Mucosa of rectum (tissue), 2 donors: ENCODE measurements around the gene ACBD6.

Experiments used
- H3K27ac ChIP-seq, 2 donors: one replicate each; pipeline ENCODE4 v1.7.0; 2013; ENCODE audit warnings: inconsistent platforms in 2 of 2, low read depth in 2 of 2, low read length in 2 of 2
- H3K27me3 ChIP-seq, 2 donors: one replicate each; pipeline ENCODE4 v1.7.0; 2013; ENCODE audit warnings: low read length in 2 of 2; ENCODE audit not compliant: control insufficient read depth in 2 of 2, insufficient read depth in 2 of 2
- H3K36me3 ChIP-seq, 2 donors: one replicate each; pipeline ENCODE4 v1.7.0; 2013; ENCODE audit warnings: low read length in 2 of 2; ENCODE audit not compliant: control insufficient read depth in 2 of 2, insufficient read depth in 2 of 2
- H3K4me1 ChIP-seq, 2 donors: one replicate each; pipeline ENCODE4 v1.7.0; 2013; ENCODE audit warnings: low read length in 2 of 2, mild to moderate bottlenecking in 1 of 2; ENCODE audit not compliant: control insufficient read depth in 2 of 2, insufficient read depth in 2 of 2
- H3K4me3 ChIP-seq, 2 donors: one replicate each; pipeline ENCODE4 v1.7.0; 2013; ENCODE audit warnings: low read length in 2 of 2
- H3K9ac ChIP-seq, 2 donors: one replicate each; pipeline ENCODE4 v1.7.0; 2013; ENCODE audit warnings: low read length in 2 of 2, low read depth in 1 of 2, mild to moderate bottlenecking in 1 of 2
- H3K9me3 ChIP-seq, 2 donors: one replicate each; pipeline ENCODE4 v1.7.0; 2013; ENCODE audit warnings: low read length in 2 of 2; ENCODE audit not compliant: control insufficient read depth in 2 of 2
- donor health status: healthy.
- donor health status: Normal muscosa, but diverticular disease.

The ACBD6 gene

DNA sequence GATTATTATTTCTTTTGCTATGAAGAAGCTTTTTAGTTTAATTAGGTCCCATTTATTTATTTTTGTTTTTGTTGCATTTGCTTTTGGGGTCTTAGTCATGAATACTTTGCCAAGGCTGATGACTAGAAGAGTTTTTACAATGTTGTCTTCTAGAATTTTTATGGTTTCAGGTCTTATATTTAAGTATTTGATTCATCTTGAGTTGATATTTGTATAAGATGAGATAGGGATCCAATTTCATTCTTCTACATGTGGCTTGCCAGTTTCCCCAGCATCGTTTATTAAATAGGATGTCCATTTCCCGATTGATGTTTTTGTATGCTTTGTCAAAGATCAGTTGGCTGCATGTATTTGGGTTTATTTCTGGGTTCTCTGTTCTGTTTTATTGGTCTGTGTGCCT lies 8.5 kb upstream of the ACBD6 start:
- Histone ChIP-seq H3K36me3 (no peaks in the 10 kb centered on the region), H3K9ac (no peak overlapping the region), H3K4me3 (no peak overlapping the region), H3K4me1 (no peaks in the 10 kb centered on the region), H3K9me3 (no peaks in the 10 kb centered on the region), H3K27ac (no peak overlapping the region), H3K27me3 (no peaks in the 10 kb centered on the region)

DNA sequence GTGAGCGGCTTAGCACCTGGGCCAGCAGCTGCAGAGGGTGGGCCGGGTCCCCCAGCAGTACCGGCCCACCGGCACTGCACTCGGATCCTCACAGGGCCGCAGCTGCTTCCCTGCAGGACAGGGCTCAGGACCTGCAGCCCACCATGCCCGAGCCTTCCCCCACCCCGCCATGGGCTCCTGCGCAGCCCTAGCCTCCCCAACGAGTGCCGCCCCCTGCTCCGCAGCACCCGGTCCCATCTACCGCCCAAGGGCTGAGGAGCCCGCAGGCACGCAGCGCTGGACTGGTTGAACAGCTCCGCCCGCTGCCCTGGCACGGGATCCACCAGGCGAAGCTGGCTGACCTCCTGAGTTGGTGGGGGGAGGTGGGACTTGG lies 6.3 kb upstream of the ACBD6 start:
- Histone ChIP-seq H3K4me1 (no peaks in the 10 kb centered on the region), H3K9me3 (no peaks in the 10 kb centered on the region), H3K9ac (no peak overlapping the region), H3K27ac (no peak overlapping the region), H3K27me3 (no peaks in the 10 kb centered on the region), H3K4me3 (no peak overlapping the region), H3K36me3 (no peaks in the 10 kb centered on the region)

DNA sequence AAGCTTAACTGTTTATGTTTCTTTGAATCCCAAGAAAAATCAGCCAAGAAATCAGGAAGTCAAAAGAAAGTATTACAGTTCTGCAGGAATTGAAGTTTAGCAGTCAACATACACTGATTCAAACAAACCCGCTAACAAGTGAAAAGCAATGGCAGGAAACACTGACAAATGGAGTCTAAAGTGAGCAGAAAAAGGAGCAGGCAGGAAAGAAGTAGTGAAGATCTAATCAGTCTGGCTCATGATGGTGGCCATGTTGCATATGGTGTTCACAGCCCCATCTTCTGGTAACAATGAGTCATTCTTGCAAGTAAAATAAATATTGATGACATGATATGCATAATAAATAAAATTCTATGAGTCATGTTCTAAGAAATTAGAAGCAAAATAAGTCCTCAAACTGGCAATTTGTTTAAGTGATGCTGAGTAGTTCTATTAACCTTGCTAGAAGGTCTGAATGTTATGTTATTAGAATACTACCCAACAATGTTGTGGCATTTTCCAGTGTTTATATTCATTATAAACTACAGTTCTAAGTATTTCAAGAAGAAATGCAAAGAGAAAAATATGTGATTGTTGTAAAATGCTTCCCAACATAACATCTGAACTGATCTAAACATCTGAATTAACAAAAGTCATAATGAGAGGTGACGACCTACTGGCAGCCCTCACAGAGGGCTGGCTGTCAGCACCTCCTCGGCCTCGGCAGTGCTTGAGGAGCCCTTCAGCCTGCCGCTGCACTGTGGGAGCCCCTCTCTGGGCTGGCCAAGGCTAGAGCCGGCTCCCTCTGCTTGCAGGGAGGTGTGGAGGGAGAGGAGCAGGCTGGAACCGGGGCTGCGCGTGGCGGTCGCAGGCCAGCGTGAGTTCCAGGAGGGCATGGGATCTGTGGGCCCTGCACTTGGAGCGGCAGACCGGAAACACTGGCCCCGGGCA lies 5.7 kb upstream of the ACBD6 start:
- Histone ChIP-seq H3K9ac (no peak overlapping the region), H3K4me1 (peaks cover 4 to 5% of the 10 kb centered on the region in 2 donors), H3K4me3 (no peak overlapping the region), H3K27ac (no peak overlapping the region), H3K36me3 (no peaks in the 10 kb centered on the region), H3K9me3 (no peaks in the 10 kb centered on the region), H3K27me3 (no peaks in the 10 kb centered on the region)

DNA sequence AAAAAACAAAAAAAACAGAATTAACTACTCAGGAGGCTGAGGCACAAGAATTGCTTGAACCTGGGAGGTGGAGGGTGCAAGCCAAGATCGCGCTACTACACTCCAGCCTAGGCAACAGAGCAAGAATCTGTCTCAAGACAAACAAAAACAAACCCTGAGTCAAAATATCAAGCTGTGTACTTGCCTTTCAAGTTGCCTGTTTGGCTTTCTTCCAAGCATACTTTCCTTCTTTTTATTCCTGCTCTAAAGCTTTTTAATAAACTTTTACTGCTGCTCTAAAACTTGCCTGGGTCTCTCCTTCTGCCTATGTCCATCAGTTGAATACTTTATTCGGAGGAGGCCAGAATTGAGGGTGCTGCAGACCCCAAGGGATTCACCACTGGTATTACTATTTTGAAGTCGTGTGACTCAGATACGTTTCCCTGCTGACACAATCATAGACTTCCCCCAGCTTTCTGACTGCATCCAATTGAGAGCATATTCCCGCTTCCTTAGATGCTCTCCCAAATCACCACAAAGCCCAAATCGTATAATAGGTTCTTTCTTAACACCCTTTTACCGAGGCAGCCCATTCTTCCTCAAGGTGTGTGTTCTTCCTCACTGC lies 3.5 kb upstream of the ACBD6 start:
- H3K27me3 ChIP-seq: no peaks in the 10 kb centered on the region
- H3K4me1 ChIP-seq: peaks cover 8 to 15% of the 10 kb centered on the region in 2 donors
- no peak overlapping the region for H3K4me3 ChIP-seq
- no peaks in the 10 kb centered on the region for H3K36me3 ChIP-seq
- no peak overlapping the region for H3K9ac ChIP-seq
- no peaks in the 10 kb centered on the region for H3K9me3 ChIP-seq
- H3K27ac ChIP-seq: no peak overlapping the region

DNA sequence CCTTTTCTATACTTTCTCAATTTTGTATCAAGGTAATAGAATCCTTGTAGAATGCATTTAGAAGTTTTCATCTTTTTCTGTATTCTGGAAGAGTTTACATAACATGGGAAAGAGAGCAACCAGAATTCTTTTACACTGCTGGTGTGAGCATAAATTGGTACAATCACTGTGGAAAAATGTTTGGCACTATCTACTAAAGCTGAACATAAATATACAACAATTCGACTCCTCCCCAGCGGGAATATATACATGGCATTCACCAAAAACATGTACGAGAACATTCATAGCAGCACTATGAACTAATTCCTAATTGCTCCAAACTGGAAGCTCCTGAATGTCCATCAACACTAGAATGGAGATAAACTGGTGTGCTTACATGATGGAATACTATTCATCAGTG lies 1.8 kb upstream of the ACBD6 start:
- H3K27ac ChIP-seq: no peak overlapping the region
- H3K4me3 ChIP-seq: no peak overlapping the region
- H3K27me3 ChIP-seq: no peaks in the 10 kb centered on the region
- H3K4me1 ChIP-seq: peaks cover 8 to 15% of the 10 kb centered on the region in 2 donors
- no peaks in the 10 kb centered on the region for H3K36me3 ChIP-seq
- H3K9ac ChIP-seq: no peak overlapping the region
- H3K9me3 ChIP-seq: no peaks in the 10 kb centered on the region

DNA sequence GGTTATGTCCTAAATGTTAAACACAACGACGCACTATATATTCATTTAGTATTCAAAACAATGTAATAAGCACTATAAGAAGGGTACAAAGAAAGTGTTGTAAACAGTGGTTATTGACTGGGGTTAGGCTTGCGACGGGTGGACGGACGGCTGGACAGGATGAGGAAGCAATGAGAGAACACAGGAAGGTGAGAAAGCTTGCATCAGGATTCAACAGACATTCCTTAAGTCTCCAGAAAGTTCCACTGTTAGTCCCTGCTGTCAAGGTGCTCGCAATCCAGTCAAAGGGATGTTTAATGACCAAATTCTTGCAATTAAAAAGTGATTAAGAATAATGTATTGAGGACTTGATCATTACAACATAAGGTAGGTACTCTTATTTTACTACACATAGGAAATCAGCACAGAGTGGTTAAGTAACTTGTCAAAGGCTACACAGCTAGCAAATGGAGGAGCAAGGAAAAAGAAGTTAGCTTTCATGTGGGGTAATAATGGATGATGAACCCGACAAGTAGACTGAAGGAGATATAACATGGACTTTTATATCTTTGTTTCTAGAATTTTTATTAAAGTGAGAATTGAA lies 994 bp upstream of the ACBD6 start:
- H3K4me1 ChIP-seq: peaks cover 8 to 15% of the 10 kb centered on the region in 2 donors
- peak overlapping the region; percentile 89 to 92 for H3K9ac ChIP-seq
- no peaks in the 10 kb centered on the region for H3K9me3 ChIP-seq
- H3K36me3 ChIP-seq: no peaks in the 10 kb centered on the region
- H3K27me3 ChIP-seq: no peaks in the 10 kb centered on the region
- peak overlapping the region; percentile 95 to 98 for H3K4me3 ChIP-seq
- H3K27ac ChIP-seq: peak overlapping the region; percentile 88 to 94

DNA sequence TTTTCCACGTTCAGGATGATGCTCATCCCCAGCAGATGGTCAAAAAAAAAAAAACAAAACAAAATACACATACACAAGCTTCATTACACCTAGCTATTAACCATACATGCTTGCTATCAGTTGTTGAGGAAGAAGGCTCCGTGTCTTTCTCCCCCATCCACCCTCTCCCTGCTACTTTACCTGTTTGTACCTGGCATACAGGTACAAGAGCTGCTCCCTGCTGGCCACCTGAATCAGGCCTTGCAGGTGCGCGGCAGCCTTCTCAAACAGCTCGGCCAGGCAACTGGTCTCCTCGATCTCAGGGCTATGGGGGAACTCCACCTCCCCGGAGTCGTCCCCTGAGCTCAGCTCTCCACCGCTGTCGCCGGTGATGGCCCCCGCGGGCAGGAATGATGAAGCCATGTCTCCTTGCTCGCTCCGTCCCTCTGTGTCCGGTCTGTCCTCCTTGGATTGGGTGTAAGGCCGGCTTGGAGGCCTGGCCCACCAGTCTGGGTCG lies 464 bp downstream of the ACBD6 start:
- Histone ChIP-seq H3K27me3 (no peaks in the 10 kb centered on the region), H3K36me3 (no peaks in the 10 kb centered on the region), H3K9me3 (no peaks in the 10 kb centered on the region), H3K4me3 (peak overlapping the region; percentile 95 to 98), H3K9ac (peak overlapping the region; percentile 89 to 92), H3K27ac (peak overlapping the region; percentile 88 to 94), H3K4me1 (peaks cover 8 to 15% of the 10 kb centered on the region in 2 donors)

DNA sequence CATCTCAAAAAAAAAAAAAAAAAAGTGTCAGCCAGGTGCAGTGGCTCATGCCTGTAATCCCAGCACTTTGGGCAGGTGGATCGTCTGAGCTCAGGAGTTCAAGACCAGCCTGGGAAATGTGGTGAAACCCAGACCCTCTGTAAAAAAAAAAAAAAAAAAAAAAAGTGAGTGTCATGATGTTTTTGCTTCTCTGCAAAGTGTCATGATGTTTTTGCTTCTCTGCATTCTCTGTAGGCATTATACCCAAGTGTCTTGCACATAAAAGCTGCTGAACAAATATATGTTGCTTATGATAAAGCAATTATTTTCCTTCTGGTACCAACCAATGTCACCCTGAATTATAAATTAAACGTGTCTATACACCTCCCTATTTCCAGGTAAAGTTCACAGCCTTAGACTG lies 1.7 kb downstream of the ACBD6 start:
- Histone ChIP-seq H3K4me3 (no peak overlapping the region), H3K36me3 (no peaks in the 10 kb centered on the region), H3K27me3 (no peaks in the 10 kb centered on the region), H3K9ac (no peak overlapping the region), H3K27ac (no peak overlapping the region), H3K9me3 (no peaks in the 10 kb centered on the region), H3K4me1 (peaks cover 8 to 15% of the 10 kb centered on the region in 2 donors)

DNA sequence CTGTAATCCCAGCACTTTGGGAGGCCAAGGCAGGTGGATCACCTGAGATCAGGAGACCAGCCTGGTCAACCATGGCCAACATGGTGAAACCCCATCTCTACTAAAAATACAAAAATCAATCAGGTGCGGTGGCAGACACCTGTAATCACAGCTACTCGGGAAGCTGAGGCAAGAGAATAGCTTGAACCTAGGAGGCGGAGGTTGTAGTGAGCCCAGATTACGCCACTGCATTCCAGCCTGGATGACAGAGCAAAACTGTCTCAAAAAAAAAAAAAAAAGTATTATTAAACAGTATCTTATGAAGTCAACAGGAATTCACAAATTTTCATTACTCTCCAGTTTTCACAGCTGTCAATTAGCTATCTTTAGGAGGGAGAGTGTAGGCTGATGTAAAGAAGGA lies 3.8 kb downstream of the ACBD6 start:
- Histone ChIP-seq H3K4me3 (no peak overlapping the region), H3K9me3 (no peaks in the 10 kb centered on the region), H3K9ac (no peak overlapping the region), H3K4me1 (peaks cover 8 to 14% of the 10 kb centered on the region in 2 donors), H3K27ac (no peak overlapping the region), H3K27me3 (no peaks in the 10 kb centered on the region), H3K36me3 (no peaks in the 10 kb centered on the region)

DNA sequence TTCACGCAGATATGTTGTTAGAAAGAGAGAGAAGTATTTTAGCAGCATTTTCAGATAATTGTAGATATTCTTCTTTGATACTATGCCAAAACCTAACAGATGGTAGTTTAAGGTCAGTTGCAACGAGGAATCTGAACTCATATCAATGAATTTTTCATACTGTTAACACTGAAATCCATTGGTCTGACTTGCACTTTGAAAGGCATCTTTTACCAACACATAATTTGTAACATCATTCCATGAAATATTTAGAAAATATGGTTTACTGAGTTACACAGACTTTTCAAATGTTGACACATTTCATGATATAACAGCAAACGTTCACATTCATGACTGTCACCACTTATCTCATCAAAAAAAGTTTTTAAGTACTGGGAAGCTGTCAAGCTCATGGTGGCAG lies 4.6 kb downstream of the ACBD6 start:
- no peak overlapping the region for H3K9ac ChIP-seq
- H3K9me3 ChIP-seq: no peaks in the 10 kb centered on the region
- no peaks in the 10 kb centered on the region for H3K27me3 ChIP-seq
- H3K4me1 ChIP-seq: peaks cover 4 to 10% of the 10 kb centered on the region in 2 donors
- no peak overlapping the region for H3K4me3 ChIP-seq
- no peak overlapping the region for H3K27ac ChIP-seq
- H3K36me3 ChIP-seq: no peaks in the 10 kb centered on the region
